ENCODE data around the gene EDAR. TPM values are rescaled to one million over a fixed set of nuclear protein-coding genes. Genes with fewer than 3 reads are reported as not detected.
A peak's percentile ranks its signal among the peaks of the same experiment; 100 is the strongest.

EDAR gene
- total and polyA plus RNA-seq, 2 donors = 0.33 to 1.3 TPM

- peaks cover 3 to 4% of the 10 kb centered on the region in 2 donors for H3K36me3 ChIP-seq (ENCODE audit: control insufficient read depth in 2 of 2, insufficient read depth in 2 of 2, low read length in 1 of 2)
- H3K27ac ChIP-seq (ENCODE audit: low read depth in 1 of 2, low read length in 1 of 2) = no peak overlapping the region
- H3K4me3 ChIP-seq (ENCODE audit: low read length in 2 of 2) = no peak overlapping the region
- WGBS = 53% methylated on average over 1 of the region's 1 CpG
- no peaks in the 10 kb centered on the region for H3K4me1 ChIP-seq (ENCODE audit: control insufficient read depth in 2 of 2, insufficient read depth in 2 of 2, low read length in 2 of 2)
- H3K9me3 ChIP-seq (ENCODE audit: control insufficient read depth in 2 of 2, insufficient read depth in 1 of 2, low read length in 1 of 2) = no peaks in the 10 kb centered on the region
- H3K27me3 ChIP-seq (ENCODE audit: control insufficient read depth in 2 of 2, insufficient read depth in 1 of 2, low read length in 1 of 2) = no peaks in the 10 kb centered on the region
- peak in 5 of 9 donors; percentile 8 to 58 (median 15) for DNase-seq (ENCODE audit: low read depth in 6 of 9, low spot score in 9 of 9)
Observed at GRCh38 chr2:108855194-108855593, 133.8 kb downstream of the EDAR start.

GRCh38 chr2:108854484-108854883, 134.5 kb downstream of the EDAR start:
- no peak overlapping the region for H3K27ac ChIP-seq (ENCODE audit: low read depth in 1 of 2, low read length in 1 of 2)
- no peak overlapping the region for H3K4me3 ChIP-seq (ENCODE audit: low read length in 2 of 2)
- WGBS = 98% methylated on average over 1 of the region's 1 CpG
- no peak for DNase-seq (ENCODE audit: low read depth in 6 of 9, low spot score in 9 of 9)
- no peaks in the 10 kb centered on the region for H3K9me3 ChIP-seq (ENCODE audit: control insufficient read depth in 2 of 2, insufficient read depth in 1 of 2, low read length in 1 of 2)
- no peaks in the 10 kb centered on the region for H3K27me3 ChIP-seq (ENCODE audit: control insufficient read depth in 2 of 2, insufficient read depth in 1 of 2, low read length in 1 of 2)
- H3K4me1 ChIP-seq (ENCODE audit: control insufficient read depth in 2 of 2, insufficient read depth in 2 of 2, low read length in 2 of 2) = no peaks in the 10 kb centered on the region
- peaks cover 8 to 9% of the 10 kb centered on the region in 2 donors for H3K36me3 ChIP-seq (ENCODE audit: control insufficient read depth in 2 of 2, insufficient read depth in 2 of 2, low read length in 1 of 2)

- Histone ChIP-seq H3K4me3 (ENCODE audit: low read length in 2 of 2) (no peak overlapping the region), H3K4me1 (ENCODE audit: control insufficient read depth in 2 of 2, insufficient read depth in 2 of 2, low read length in 2 of 2) (no peaks in the 10 kb centered on the region), H3K27ac (ENCODE audit: low read depth in 1 of 2, low read length in 1 of 2) (no peak overlapping the region), H3K9me3 (ENCODE audit: control insufficient read depth in 2 of 2, insufficient read depth in 1 of 2, low read length in 1 of 2) (no peaks in the 10 kb centered on the region), H3K27me3 (ENCODE audit: control insufficient read depth in 2 of 2, insufficient read depth in 1 of 2, low read length in 1 of 2) (no peaks in the 10 kb centered on the region), H3K36me3 (ENCODE audit: control insufficient read depth in 2 of 2, insufficient read depth in 2 of 2, low read length in 1 of 2) (peaks cover 10 to 11% of the 10 kb centered on the region in 2 donors)
- WGBS = 100% methylated on average over 2 of the region's 2 CpGs
- no peak for DNase-seq (ENCODE audit: low read depth in 6 of 9, low spot score in 9 of 9)
Observed at GRCh38 chr2:108853421-108853820, 135.6 kb downstream of the EDAR start.

- DNase-seq (ENCODE audit: low read depth in 6 of 9, low spot score in 9 of 9) = no peak
Observed at GRCh38 chr2:108852375-108852774, 136.6 kb downstream of the EDAR start.

GRCh38 chr2:108847000-108847399, 142.0 kb downstream of the EDAR start:
- no peaks in the 10 kb centered on the region for H3K9me3 ChIP-seq (ENCODE audit: control insufficient read depth in 2 of 2, insufficient read depth in 1 of 2, low read length in 1 of 2)
- H3K27ac ChIP-seq (ENCODE audit: low read depth in 1 of 2, low read length in 1 of 2) = no peak overlapping the region
- no peak for DNase-seq (ENCODE audit: low read depth in 6 of 9, low spot score in 9 of 9)
- 97% methylated on average over 1 of the region's 1 CpG for WGBS
- no peak overlapping the region for H3K4me3 ChIP-seq (ENCODE audit: low read length in 2 of 2)
- no peaks in the 10 kb centered on the region for H3K27me3 ChIP-seq (ENCODE audit: control insufficient read depth in 2 of 2, insufficient read depth in 1 of 2, low read length in 1 of 2)
- peaks cover 9 to 10% of the 10 kb centered on the region in 2 donors for H3K36me3 ChIP-seq (ENCODE audit: control insufficient read depth in 2 of 2, insufficient read depth in 2 of 2, low read length in 1 of 2)
- no peaks in the 10 kb centered on the region for H3K4me1 ChIP-seq (ENCODE audit: control insufficient read depth in 2 of 2, insufficient read depth in 2 of 2, low read length in 2 of 2)

More at GRCh38 chr2:108852375-108852774, 136.6 kb downstream of the EDAR start:
- H3K4me1 ChIP-seq (ENCODE audit: control insufficient read depth in 2 of 2, insufficient read depth in 2 of 2, low read length in 2 of 2) = no peaks in the 10 kb centered on the region
- WGBS = 98% methylated on average over 3 of the region's 3 CpGs
- H3K36me3 ChIP-seq (ENCODE audit: control insufficient read depth in 2 of 2, insufficient read depth in 2 of 2, low read length in 1 of 2) = peaks cover 10 to 11% of the 10 kb centered on the region in 2 donors
- H3K27ac ChIP-seq (ENCODE audit: low read depth in 1 of 2, low read length in 1 of 2) = no peak overlapping the region
- no peaks in the 10 kb centered on the region for H3K9me3 ChIP-seq (ENCODE audit: control insufficient read depth in 2 of 2, insufficient read depth in 1 of 2, low read length in 1 of 2)
- no peak overlapping the region for H3K4me3 ChIP-seq (ENCODE audit: low read length in 2 of 2)
- H3K27me3 ChIP-seq (ENCODE audit: control insufficient read depth in 2 of 2, insufficient read depth in 1 of 2, low read length in 1 of 2) = no peaks in the 10 kb centered on the region

- H3K27ac ChIP-seq (ENCODE audit: low read depth in 1 of 2, low read length in 1 of 2) = no peak overlapping the region
- H3K4me3 ChIP-seq (ENCODE audit: low read length in 2 of 2) = no peak overlapping the region
- H3K4me1 ChIP-seq (ENCODE audit: control insufficient read depth in 2 of 2, insufficient read depth in 2 of 2, low read length in 2 of 2) = no peaks in the 10 kb centered on the region
- no peaks in the 10 kb centered on the region for H3K27me3 ChIP-seq (ENCODE audit: control insufficient read depth in 2 of 2, insufficient read depth in 1 of 2, low read length in 1 of 2)
- DNase-seq (ENCODE audit: low read depth in 6 of 9, low spot score in 9 of 9) = no peak
- peaks cover 7 to 9% of the 10 kb centered on the region in 2 donors for H3K36me3 ChIP-seq (ENCODE audit: control insufficient read depth in 2 of 2, insufficient read depth in 2 of 2, low read length in 1 of 2)
- H3K9me3 ChIP-seq (ENCODE audit: control insufficient read depth in 2 of 2, insufficient read depth in 1 of 2, low read length in 1 of 2) = no peaks in the 10 kb centered on the region
Observed at GRCh38 chr2:108845923-108846322, 143.1 kb downstream of the EDAR start.

Other genes with a start within 250 kb of the EDAR start
- gene CCDC138, start 202.4 kb downstream of the EDAR start, total RNA-seq = 19.9 TPM
- 4.4 TPM for gene CCDC138, start 202.4 kb downstream of the EDAR start, polyA plus RNA-seq
- 3.2 TPM for gene SH3RF3, start 140.0 kb upstream of the EDAR start, total RNA-seq
- gene SH3RF3, start 140.0 kb upstream of the EDAR start, polyA plus RNA-seq = 8.2 TPM